Dermis blood vessel endothelial cell (primary cell): Measurements from ENCODE around the gene RNFT2. TPM values are rescaled to one million over a fixed set of nuclear protein-coding genes. Genes with fewer than 3 reads are reported as not detected.

Source experiments
- DNase-seq: peaks from one replicate; pipeline ENCODE4 v3.0.0; 2010
- total RNA-seq: library from RNA; depleted of rRNA; stranded (reverse); fragments of >200 nt; gene quantifications from 2 replicates; pipeline ENCODE4 v1.2.3, GENCODE V29; 2014

Gene RNFT2
- total RNA-seq, 1 donor from 2014 or later, result 2.2 TPM

DNA sequence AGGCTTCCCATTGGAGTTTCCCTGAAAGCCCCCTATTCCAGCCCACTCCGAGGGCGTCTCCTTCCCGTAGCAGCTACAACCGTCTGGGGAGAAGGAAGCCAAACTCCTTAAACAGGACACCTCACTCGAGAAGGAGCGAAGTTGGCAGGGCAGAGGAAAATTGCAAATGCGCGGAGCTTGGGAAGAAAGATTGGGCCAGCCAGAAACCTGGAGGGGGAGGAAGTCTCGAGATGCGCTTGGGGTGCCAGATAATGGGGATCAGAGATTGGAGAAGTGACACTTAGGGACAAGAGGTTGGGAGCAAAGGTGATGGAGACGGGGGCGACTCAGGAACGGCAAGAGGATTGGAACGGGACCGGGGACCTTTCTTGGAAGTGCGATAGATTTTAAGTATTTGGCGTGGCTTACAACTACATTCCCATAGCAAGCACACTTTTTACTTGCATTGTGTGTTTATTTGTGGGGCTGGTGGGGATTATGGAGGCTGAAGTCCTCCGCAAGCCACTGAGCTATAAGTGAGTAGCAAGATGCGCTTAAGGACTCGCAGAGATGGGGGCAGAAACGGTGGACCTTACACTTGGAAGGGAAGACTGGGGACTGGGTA lies 142.2 kb downstream of the RNFT2 start:
- DNase-seq, result peak; percentile 17

DNA sequence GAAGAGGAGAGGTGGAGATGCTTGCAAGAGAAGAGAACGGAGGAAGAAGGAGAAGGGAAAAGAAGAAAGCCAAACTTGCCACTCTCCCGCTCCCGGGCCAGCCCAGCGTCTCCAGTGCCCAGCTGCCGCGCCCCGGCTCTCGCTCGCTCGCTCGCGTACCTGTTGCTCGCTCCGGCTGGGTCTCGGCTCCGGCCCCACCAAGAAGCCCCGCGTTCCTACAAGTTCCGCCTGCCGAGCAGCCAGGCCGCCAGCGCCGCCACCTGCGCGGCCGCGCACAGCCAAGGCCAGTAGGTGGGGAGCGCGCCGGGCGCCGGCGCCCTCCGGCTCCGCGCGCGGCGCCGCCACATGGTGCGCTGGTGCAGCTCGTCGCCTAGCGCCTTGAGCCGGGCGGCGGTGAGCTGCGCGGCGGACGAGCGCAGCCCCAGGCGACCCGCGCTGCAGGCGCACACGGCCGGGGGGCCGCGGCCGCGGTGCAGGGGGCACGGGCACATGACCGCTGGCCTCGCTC lies 142.8 kb downstream of the RNFT2 start:
- peak; percentile 74 for DNase-seq

DNA sequence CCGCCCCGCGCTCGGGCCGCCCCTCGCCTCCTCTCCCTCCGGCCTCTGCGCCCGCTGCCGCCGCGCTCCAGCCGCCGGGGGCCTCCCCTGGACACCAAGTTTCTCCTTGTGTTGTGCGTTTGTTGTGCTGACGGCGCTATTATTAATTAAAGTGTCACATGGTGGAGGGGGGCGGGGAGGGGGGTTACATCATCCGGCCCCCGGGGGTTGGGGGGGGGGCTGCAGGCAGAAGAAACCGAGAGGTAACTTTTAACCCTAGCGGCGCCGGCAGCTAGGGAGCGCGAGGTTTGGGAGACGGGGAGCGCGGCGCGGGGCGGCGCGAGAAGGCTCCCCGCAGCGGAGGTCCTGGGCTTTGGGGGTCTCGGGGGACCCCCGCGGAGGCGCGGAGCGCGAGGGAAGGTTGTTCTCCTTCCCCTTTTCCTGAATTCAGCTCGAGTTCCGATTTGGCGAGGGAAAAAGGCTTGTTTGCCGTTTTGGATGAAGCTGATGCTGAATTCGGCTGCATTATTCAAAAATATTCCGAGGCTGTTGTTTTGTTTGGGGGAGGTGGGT lies 143.3 kb downstream of the RNFT2 start, which contains the start of gene HRK:
Gene HRK, minus strand, starts transcription at position 117 of the 552 bp plus-strand sequence. CDS start 134 bp downstream, outside the sequence.
- DNase-seq, result no peak

DNA sequence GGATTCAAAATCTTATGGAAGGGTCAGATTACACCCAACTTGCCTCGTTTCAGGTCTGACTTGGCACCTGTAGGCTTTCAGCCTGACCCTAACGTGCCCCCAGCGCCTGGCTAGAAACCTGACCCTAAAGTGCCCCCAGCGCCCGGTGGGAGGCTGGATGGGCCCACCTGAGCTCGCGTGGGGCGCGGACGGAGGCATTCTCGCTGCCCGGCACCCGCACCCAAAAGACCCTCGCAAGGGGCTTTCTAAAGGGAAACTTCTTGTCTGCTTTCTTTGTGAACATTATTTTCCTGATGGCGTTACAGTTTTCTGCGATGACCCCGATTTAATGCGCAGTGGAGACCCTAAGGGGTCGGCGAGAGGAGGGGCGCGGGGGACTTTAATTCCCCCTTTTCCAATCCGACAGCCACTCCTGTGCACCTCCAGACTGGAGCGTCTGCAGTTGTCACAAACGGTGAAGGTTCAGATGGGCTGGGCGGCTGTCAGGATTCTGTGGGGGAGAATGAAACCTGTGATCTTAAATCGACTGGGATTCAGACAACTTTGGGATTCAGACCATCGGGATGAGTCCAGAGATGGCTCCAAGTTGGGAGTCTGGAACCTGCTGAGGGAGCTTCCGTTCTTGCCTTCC lies 143.9 kb downstream of the RNFT2 start:
- DNase-seq, result no peak

DNA sequence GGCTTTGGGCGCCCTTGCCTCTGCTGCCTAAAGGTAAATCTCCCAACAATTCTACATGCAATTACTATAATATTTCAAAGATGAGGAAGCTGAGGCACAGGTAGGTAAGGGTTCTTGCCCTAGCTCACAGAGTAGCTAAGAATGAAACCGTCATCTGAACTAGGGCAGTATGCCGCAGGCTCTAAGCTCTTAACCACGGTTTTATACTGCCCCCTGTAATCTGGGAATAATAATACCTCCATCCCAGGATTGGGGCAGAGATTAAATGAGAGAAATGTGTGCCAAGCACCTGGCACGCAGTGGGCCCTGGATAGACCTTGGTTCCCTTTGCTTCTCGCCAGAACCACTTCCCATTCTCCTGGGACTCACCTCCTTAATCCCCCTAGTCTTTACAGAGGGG lies 144.6 kb downstream of the RNFT2 start:
- peak; percentile 67 for DNase-seq

DNA sequence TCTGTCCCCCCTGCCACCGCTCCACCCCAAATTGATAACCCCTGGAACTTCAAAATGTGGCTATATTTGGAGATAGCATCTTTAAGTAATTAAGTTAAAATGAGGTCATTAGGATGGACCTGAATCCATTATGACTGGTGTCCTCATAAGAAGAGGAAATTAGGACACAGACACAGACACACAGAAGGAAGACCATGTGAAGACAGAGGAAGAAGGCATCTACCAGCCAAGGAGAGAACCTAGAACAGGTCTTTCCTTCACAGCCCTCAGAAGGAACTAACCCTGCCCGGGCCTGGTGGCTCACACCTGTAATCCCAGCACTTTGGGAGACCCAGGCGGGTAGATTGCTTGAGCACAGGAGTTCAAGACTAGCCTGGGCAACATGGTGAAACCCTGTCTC lies 146.8 kb downstream of the RNFT2 start:
- no peak for DNase-seq

DNA sequence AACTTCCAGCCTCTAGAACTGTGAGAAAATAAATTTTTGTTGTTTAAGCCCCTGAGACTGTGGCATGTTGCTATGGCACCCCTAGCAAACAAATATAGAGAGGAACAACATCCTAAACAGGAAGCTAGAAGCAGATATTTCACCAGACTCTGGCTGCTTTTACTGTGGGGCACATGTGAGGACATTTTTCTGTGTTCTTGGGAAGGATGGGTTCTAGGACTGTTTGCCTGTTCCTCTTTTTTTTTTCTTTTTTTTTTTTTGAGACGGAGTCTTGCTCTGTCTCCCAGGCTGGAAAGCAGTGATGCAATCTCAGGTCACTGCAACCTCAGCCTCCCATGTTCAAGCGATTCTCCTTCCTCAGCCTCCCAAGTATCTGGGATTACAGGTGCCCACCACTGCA lies 147.4 kb downstream of the RNFT2 start:
- DNase-seq, result no peak

DNA sequence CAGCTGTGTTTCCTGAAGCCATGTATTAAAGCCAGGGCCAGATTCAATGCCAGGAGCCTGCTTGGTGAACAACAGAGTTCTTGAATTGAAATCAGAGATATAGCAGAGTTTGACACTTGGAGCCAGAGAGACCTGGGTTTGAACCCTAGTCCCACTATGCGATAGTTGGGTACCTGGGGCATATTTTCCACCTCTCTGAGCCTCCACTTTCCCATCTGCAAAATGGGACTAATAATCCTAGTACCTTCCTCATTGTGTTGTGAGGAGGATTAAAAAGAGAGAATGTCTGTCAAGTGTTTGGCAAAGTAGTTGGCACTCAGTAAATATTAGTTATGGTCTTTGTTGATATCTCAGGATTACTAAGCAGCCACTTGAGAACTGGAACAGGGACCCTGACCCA lies 149.1 kb downstream of the RNFT2 start:
- no peak for DNase-seq

DNA sequence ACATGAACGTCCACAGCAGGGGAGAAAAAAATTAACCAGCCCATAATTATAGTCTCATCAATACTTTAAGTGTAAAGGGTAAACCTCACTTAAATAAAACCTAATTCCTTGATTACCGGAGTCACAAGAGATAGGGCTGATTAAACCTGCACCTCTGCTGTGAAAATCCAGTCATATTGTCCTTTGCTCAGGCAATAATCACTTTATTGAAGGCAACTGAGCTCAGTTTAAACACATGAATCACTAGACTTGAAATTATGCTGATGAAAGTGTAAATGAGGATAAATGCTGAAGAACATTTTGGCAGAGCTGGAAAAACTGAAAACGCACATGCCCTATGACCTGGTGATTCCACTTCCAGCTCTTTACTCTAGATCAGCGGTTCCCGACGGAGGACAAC lies 149.8 kb downstream of the RNFT2 start:
- DNase-seq, result no peak

DNA sequence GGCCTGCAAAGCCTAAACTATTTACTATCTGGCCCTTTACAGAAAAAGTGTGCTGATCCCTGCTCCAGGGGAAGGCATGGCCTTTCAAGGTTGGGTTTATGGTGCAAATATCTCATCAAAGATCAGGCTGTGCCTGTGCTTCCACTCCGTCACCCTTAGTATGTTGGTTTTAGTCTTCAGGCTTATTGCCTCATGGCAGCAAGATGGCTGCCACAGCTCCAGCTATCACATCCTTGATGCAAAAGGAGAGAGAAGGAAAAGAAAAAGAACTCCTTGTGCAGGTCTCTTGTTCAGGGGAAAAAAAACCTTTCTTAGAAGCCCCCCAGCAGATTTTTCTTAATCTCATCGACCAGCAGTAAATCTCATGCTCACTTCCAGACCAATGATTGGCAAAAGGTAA lies 152.2 kb downstream of the RNFT2 start:
- DNase-seq, result no peak

DNA sequence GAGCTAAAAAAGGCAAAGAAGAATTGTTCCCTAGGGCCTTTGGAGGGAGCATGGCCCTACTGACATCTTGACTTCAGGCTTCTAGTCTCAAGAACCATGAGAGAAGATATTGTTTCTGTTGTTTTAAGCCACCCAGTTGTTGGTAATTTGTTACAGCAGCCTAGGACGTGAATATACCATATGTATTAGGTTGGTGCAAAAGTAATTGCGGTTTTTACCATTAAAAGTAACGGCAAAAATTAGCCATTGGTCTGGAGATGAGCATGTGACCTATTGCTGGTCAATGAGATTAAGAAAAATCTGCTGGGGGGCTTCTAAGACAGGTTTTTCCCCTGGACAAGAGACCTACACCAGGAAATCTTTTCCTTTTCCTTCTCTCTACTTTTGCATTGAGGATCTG lies 152.9 kb downstream of the RNFT2 start:
- no peak for DNase-seq

DNA sequence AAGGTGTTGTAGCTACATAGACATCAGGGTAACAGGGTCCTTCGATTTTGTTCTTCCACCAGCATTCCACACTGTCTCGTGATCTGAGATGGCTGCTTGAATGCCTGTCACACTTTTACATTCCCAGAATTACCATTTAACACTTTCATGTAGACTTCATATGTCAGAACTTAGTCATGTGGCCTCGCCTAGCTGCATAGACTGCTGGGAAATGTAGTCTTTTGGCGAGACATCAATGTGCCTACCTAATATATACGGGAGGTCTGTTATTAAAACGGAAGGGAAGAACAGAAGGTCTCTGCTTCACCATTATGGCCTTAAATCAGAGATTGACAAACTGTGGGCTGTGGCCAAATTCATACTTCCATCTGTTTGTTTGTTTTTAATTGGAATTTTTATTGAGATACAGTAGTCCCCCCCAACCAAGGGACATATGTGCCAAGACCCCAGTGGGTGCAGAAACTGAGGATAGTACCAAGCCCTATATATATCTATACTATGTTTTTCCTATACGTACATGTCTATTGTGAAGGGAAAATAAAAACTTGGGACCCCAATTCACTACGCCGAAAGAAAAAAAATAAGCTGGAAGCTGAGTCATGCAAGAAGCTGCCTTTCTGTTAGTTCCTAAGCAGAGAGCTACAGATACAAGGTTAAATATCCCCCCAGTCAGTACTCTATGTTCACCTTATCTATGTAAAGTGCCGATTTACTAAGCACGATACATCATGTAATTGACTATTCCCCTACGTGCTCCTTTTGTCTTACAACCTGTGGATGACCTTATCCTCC lies 154.4 kb downstream of the RNFT2 start:
- no peak for DNase-seq

DNA sequence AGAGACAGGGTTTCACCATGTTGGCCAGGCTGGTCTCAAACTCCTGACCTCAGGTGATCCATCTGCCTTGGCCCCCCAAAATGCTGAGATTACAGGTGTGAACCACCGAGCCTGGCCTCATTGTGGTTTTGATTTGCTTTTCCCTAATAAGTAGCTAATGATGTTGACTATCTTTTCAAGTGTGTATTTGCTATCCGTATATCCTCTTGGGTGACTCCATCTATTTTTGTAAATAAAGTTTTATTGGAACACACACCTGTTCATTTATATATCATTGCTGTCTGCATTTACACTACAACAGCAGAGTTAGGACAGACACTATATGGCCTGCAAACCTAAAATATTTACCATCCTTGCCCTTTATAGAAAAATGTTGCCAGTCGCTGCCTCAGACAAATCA lies 156.8 kb downstream of the RNFT2 start:
- no peak for DNase-seq

DNA sequence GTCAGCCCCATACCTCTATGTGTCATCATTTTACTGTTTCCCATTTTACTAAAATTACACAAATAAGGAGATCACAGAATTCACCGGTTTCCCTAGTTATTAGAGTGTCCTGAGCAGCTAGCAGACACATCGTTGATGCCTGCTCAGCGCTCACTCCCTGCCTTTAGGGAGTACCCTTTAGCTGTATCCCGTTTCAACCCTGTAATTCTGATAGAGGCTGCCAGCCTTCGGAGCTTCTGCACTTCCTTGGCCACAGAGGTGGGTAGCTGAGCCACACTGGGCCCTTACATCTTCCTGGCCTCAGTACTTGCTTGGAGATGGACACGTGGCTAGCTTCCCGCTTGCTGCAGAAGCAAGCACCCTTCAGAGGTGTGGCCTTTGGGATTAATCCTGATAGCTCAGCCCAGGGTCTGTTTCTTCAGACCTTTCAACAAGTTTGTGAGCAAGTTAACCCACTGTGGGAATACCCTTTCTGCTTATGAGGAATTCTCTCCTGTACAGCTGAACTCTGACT lies 158.4 kb downstream of the RNFT2 start:
- DNase-seq, result no peak

DNA sequence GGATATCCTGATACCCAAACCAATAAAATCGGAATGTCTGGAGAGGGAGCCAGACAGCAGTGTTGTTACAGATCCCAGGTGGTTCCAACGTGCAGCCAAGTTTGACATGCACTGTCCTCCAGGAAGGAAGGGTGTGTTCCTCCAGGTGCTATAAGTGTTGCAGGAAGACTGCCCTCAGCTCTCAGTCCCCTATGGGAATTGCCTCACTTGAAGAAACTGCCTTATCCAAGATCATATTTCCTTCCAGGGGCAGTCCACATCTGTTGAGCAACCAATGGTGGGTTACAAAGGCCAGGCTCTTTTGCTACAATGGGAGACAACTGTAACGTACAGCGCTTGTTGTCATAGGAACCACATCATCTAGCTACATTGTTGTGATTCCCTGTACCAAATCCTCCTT lies 159.4 kb downstream of the RNFT2 start:
- DNase-seq, result no peak

DNA sequence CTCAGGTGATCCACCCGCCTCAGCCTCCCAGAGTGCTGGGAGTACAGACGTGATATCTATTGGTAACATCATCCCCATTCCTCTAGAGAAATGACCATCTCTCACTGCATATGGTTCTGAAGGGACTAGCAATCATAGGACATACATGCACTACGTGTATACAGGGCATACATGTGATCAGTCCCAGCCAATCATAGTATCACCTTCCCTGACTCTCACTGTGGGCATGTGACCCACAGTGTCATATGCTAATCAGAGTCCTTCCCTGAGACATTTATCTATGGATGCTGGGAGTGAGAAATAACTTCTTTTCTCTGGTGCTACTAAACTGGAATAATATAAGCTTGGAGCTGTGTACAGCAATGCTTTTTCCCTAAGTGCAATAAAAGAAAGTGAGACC lies 160.6 kb downstream of the RNFT2 start:
- DNase-seq, result no peak

DNA sequence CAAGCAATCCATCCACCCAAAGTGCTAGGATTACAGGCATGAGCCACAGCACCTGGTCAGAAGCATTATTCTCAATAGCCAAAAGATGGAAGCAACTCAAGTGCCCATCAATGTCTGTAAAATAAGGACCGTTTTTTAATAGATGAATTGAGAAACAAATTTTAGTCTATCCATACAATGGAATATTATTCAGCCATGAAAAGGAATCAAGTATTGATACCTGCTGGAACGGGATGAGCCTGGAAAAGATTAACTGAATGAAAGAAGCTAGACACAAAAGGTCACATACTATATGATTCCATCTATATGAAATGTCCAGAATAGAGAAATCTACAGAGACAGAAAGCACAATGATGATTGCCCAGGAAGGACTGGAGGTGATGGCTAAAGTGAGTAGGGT lies 163.5 kb downstream of the RNFT2 start:
- no peak for DNase-seq

Other genes starting within 250 kb of the RNFT2 start
- 0.19 TPM in 1 of 2 replicates, not detected in the other for gene MAP1LC3B2, start 178.9 kb upstream of the RNFT2 start, total RNA-seq
- gene SPRING1, start 246 bp upstream of the RNFT2 start, total RNA-seq, result 44.4 and 54.6 TPM in 2 replicates
- gene HRK, start 143.1 kb downstream of the RNFT2 start, total RNA-seq, result not detected in 2 replicates
- 15.5 and 16.0 TPM in 2 replicates for gene FBXW8, start 172.6 kb downstream of the RNFT2 start, total RNA-seq